NCI-H146 treated with DMSO at 0.1 percent for 48 hours (cell line): ENCODE measurements around the gene RAB11FIP4.
A peak's percentile ranks its signal among the peaks of the same experiment; 100 is the strongest.

ENCODE experiments used
- DNase-seq: peaks from one replicate; lab custom pipeline; 2025; ENCODE audit not compliant: unreplicated experiment; lab: John Stamatoyannopoulos, UW

The RAB11FIP4 gene

GRCh38 chr17:31496601-31497000 lies 105.1 kb downstream of the RAB11FIP4 start:
- DNase-seq: no peak

GRCh38 chr17:31497431-31497830 lies 106.0 kb downstream of the RAB11FIP4 start:
- no peak for DNase-seq

- no peak for DNase-seq
These were observed 106.7 kb downstream of the RAB11FIP4 start for GRCh38 chr17:31497994-31498826.

- DNase-seq: no peak
These were observed 108.5 kb downstream of the RAB11FIP4 start for GRCh38 chr17:31499771-31500554.

- no peak for DNase-seq
These were observed 115.0 kb downstream of the RAB11FIP4 start for GRCh38 chr17:31506517-31506916.

DNA sequence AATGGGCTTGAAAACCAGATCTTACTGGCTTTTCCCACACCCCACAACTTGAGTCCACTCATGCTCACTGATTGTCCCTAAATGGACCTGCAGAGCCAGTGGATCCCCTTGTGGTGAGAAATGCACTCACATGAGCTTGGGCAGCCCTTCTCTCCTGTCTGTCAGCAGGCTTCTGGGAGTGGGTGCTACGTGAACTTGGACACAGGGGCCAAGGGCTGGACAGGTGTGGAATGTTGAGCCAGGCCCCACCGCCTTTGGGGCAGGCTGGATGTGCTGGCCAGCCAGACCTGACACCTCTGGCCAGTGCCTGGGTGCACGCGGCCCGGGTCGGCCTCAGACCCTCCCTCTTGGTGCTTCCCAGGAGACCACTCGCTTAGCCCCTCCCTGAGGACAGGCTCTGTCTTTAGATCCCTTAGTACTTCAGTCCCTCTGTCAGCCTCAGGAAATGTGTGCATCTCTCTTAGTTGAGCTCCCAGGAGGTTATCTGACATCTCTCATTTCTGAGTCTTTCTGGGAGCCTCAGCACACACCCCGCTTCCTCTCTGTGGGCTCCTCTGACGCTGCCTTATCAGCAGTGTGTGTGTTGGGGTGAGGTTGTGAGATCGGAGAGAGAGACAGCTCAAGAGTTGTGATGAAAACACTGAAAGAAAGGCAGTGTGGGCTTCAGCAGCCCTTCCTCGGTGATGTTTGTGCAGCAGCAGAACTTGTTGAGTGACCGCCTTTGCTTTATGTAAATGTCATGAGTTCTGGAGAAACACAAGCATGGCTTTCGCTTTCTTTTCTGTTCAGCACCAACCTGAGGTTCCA lies 117.0 kb downstream of the RAB11FIP4 start:
- no peak for DNase-seq

GRCh38 chr17:31509095-31509804 lies 117.8 kb downstream of the RAB11FIP4 start:
- no peak for DNase-seq

DNA sequence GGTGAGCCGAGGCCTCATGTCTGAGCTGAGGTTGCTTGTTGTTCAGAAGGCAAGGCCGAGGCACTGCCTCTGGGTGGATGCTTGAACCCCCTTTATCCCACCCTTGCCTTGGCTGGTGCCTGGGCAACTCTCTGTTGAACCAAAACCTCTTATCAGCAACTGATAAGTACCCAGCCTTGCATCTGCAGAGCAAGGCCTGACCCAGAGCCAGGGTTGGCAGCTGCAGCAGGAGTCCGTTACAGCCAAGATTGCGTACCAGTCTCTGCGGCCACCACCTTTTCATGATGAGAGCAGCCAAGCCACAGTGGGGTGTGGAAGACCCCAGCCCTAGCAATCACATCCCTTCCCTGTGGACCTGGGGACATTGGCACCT lies 118.3 kb downstream of the RAB11FIP4 start:
- no peak for DNase-seq

GRCh38 chr17:31510308-31511194 lies 119.1 kb downstream of the RAB11FIP4 start:
- no peak for DNase-seq

DNA sequence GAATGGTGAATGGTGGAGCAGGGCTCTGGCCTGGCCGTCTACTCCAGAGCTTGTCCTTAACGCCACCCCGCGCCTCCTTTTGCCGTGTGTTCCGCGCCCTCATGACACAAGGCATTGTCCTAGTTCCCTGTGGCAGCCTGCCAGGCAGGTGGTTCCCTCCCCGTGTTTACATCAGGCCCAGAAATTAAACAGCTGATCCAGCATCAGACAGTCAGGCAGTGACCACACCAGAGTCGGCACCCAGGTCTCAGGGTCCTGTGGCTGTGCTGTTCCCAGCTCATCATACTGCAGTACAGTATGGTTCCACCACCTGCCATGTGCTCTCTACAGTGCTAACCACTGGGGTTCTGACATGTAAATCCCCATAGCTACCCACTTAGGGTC lies 119.7 kb downstream of the RAB11FIP4 start:
- DNase-seq: peak; percentile 39

DNA sequence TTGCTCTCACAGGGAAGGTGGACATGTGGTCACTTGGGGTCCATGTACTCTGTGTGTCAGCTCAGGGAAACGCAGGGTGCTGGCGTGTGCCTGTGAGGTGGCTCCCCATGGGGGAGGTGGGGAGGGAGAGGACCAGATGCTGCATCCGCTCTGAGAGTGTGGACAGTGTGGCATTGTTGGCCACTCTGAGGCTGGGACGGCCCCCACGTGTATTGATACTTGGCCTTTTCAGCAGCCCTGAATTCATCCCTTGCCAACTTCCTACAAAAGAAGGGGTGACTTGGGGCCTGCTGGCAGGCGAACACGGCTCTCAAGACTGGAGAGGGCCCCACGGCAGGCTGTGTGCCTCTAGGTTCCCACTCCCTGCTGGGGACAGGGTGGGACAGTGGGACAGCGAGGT lies 120.1 kb downstream of the RAB11FIP4 start:
- DNase-seq: no peak

DNA sequence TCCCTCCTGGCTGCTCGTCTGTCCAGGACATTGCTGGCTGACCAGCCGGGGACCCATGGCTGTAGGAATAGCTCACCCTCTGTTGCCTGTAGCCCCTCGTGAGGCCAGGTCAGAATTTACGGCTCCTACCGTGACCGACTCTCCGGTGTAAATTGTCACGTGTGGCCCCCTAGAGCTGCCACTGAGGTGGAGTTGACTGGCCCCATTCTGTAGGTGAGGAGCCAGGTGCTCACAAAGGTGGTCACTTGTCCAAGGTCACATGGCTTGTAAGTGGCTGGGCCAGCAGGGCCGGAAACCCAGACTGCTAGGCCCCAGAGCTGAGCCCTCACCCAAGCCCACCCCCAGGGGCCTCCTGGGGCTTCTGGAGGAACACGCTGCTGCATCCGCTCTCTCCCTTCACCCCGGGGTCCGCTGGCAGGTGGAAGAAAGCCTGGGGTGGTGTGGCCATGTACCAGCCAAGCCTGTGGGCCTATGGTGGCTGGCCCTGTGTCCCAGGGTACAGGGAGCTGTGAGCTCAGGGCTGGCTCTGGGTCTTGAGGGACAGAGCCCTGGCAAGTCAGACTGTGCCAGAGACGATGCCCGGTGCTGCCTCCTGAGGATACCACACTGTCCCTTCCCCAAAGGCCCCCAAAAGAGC lies 120.7 kb downstream of the RAB11FIP4 start:
- no peak for DNase-seq

DNA sequence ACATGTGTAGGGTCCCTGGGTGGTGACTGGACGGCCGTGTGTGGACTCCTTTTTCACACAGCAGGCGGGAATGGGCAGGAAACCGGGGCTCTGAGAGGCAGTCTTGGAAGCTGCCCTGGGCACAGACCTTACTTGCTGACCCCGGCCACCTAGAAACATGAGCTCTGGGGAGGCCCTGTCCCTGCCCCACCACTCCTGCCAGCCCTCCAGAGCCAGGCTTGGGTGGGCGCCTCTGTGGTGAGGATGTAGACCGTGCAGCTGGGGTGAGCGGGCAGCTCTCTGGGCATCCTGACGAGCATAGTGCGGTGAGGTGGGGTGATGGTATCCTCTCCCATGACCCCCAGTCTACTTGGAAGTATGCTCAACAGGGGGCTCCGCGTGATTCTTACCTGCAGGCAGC lies 121.3 kb downstream of the RAB11FIP4 start:
- no peak for DNase-seq

GRCh38 chr17:31513731-31514427 lies 122.4 kb downstream of the RAB11FIP4 start:
- DNase-seq: no peak

- no peak for DNase-seq
These were observed 123.8 kb downstream of the RAB11FIP4 start for GRCh38 chr17:31515267-31515666.

DNA sequence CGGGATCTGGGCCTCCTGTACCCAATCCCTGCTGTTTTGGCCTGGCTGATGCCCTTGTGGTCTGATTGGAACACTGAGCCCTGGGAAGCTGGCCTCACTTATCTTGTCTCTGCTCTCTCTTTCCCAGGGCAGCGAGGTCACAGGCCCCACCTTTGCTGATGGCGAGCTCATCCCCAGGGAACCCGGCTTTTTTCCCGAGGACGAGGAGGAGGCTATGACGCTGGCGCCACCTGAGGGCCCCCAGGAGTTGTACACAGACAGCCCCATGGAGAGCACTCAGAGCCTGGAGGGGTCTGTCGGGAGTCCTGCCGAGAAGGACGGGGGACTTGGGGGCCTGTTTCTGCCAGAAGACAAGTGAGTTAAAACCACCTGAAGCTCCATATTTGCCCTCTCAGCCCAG lies 126.0 kb downstream of the RAB11FIP4 start:
- DNase-seq: no peak

DNA sequence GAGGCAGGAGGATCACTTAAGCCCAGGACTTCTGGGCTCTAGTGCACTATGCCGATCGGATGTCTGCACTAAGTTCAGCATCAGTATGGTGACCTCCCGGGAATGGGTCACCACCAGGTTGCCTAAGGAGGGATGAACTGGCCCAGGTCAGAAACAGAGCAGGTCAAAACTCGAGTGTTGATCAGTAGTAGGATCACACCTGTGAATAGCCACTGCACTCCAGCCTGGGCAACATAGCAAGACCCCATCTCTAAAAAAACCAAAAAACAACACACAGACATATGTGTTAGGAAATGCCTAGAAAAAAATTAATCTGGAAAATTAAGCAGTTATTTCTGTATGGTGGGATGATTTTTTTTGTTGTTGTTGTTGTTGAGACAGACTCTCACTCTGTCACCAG lies 127.0 kb downstream of the RAB11FIP4 start:
- DNase-seq: no peak

- DNase-seq: no peak
These were observed 130.3 kb downstream of the RAB11FIP4 start for GRCh38 chr17:31521632-31522283.
